ENCODE measurements around the gene MNAT1.

Gene MNAT1

DNA sequence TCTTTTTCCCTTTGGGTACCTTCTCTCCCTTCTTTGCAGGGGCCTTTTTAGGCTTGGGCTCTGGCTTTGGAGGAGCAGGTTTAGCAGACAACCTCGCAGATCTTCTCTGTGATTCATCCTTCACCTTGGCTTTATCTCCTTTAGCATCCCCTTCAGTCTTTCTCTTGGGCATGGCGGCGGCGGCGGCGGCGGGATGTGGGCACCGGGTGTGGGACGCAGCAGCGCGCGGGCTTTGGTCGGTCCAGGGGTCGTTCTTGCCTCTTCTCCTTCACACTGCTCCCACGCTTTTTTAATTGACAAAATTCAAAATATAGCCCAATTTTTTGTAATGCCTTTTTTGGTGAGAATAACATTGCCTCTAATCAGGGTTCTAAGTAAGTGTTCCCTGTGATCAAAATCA, 237.7 kb downstream of the MNAT1 start:
- DNase-seq: no peak

DNA sequence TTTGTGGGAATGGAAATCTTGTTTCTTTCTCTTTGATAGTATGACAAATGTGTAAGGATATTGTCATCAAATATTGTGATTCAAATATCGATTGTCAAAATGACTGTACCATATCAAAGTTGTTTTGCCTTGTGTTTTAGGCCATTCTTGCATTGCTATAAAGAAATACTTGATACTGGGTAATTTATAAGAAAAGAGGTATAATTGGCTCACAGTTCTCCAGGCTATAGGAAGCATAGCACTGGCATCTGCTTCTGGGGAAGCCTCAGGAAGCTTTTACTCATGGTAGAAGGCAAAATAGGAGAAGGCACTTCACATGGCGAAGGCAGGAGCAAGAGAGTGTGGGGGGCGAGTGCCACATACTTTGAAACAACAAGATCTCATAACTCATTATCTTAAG, 238.5 kb downstream of the MNAT1 start:
- DNase-seq: no peak

DNA sequence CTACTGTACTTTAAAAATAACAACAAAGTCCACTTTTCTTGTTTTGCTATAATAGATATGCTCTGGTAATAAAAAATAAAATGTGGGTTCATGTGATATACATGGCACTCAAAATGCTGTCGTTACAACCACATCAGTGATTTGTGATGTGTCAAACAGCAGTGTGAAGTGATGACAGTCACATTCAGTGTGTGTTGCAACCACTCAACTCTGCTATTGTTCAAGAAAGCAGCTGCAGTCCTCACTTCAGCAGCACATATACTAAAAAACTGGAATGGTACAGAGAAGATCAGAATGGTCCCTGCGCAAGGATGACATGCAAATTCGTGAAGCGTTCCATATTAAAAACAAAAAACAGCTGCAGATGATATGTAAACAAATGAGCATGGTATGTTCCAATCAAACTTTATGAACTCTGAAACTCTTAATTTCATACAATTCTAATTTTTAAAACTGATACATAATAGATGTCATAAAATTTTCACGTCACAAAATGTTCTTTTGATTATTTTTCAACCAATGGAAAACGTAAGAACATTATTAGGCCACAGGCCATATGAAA, 239.6 kb downstream of the MNAT1 start:
- DNase-seq: no peak

DNA sequence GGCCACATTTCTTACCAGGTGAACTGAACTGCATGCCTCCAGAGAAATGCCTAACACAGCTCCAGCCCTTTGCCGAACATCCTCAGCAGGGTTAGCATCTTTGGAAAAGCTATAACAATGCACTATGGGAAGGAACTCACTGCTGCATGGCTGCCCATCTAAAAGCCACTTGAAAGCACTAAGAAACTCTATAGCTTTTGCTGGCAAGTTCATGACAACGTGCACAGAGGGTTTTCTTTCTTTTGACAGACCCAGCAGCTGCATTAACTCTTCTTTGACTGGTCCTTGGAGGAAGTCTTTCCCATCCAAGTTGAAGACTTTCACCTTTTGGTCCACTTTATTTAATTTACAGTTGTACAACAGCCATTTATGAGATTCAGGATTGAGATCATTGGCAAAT, 241.0 kb downstream of the MNAT1 start:
- DNase-seq: no peak

DNA sequence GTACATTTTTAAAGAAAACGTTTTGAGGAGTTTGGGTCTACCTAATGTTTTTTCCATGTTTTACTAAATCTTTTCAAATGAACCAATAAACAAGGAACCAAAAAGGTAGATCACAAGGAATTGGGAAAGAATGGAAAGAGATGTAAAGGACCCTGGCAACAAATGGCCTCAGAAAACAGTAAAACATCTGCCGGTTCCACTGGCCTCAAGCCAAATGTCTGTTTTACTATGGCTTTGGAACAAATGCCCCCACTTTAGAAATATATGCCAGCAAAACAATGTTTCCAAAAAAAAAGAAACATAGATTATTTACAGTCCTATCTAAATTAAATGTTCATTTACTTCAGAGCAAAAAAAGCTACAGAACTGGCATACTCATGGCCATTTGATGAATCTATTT, 243.3 kb downstream of the MNAT1 start:
- DNase-seq: no peak

DNA sequence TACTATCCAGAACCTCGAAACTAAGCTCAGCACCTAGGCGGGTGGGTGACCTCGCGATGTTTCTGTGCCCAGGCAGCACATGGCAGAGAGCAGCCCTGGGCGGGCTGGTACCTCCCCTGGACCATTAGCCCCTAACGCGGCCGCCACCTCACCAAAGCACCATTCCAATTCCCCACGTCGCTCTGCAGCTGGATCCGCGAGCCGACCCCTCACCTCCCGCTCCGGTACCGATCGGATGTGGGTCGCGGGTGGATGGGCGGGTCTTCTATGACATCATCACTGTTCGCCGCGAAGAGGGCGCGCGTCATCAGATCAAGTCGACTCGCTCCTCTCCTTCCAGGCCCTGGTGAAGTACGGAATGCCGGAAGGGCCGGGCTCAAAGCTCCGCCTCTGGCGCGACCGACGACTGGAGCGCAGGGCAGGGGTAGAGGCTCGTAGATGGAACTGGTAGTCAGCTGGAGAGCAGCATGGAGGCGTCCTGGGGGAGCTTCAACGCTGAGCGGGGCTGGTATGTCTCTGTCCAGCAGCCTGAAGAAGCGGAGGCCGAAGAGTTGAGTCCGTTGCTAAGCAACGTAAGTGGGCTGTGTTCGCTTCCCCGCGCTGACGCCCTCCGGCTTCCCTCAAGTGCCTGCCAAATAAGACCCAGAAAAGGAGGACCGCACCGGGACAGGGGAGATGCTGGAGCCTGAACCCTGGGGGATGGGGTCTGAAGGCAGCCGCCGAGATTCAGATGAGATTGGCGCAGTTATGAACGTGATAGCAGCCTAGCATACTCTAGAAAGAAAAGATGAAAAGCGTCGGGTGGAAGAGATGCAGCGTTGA, 246.5 kb downstream of the MNAT1 start, which contains the start of the genes SLC38A6 and TRMT5:
Gene SLC38A6 (plus strand): TSS at position 435 of the 822 bp plus-strand sequence. CDS start 33 bp downstream, at position 468.
Gene TRMT5 (minus strand): TSS at position 269 of the 822 bp plus-strand sequence. CDS start 106 bp downstream, at position 163.
- DNase-seq: peak; percentile 91 to 92

DNA sequence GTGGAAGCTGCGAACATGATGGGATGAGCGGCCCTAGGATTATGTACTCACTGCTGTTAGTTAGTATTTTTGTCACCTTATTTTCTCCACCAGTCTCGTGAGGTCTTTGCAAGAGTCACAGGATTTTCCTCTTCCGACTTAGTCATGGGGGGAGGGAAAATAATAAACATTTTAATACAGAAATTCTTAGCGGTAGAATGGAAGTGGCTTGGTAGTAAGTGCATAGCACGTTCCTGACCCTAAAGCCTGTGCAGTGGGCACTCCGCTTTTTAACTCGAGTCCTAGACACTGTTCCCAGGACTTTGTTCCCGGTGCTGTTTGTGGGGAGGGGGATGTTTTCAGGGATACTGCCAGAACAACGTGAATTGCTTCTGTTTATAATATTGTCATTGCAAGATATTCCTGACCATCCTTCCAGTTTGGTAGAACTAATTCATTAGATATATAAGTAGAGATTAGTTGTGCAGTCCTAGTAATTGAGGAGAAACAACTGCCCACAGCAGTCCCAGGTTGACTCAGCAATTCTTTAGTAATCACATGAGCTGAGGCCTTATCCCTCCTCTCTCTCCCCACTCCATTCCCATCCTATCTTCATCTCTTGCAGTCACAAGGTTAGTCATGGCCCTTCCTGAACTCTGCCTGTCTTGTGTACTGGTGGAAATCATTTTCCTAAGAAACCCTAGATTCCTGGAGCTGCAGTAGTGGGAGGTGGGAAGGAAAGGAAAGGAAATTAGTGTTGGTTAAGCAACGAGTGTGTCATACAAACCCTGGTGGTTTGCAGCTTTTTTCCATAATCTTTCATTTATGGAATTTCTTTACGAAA, 247.3 kb downstream of the MNAT1 start:
- DNase-seq: no peak

DNA sequence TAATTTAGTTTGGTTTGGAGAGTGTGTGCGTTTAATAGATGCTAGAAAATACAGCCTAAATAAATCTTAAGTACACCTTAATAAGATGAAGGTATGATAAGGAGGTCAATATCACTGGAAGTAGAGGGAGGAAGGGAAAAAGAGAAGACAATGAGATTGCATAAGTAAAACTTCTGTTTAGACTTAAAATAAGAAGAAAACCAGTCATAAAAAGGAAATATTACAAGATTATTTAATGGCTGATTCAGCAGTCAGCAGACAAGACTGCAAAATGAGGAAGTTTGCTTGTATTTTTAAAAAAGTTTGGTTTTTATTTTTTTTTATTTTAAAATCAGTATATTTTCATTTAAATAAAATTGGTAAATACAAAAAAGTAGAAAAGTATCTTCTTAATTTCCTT, 249.6 kb downstream of the MNAT1 start:
- no peak for DNase-seq

DNA sequence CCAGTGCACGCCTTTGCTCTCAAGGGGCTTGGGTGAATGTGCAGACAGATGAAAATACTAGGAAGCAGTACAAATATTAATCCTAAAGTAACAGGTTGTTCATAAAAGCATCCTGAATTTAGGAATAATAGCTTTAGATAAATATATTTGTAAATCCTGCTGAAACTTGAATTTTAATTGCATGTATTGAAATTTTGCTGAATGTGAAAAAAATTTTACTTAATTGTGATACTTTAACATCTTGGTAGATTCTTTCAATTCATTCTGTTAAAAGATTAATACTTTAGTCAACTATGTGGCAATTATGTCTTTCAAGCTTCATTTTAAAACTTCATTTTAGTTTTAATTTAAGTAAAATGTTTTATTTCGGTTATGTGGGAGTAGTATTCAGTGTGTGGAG, 251.9 kb downstream of the MNAT1 start:
- no peak for DNase-seq

DNA sequence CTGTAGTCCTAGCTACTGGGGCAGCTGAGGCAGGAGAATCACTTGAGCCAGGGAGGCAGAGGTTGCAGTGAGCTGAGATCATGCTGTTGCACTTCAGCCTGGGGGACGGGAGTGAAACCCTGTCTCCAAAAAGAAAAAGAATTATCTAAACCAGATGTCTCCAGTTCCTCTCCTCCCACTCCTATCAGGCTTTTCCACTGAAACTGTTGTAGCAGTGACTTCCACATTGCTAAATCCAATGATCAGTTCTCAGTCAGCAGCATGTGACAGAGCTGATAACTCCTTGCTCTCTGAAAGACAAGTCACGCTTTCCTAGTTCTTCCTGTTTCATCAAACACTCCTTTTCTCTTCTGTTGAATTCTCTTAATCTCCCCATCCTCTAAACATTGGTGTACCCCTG, 255.0 kb downstream of the MNAT1 start:
- no peak for DNase-seq

DNA sequence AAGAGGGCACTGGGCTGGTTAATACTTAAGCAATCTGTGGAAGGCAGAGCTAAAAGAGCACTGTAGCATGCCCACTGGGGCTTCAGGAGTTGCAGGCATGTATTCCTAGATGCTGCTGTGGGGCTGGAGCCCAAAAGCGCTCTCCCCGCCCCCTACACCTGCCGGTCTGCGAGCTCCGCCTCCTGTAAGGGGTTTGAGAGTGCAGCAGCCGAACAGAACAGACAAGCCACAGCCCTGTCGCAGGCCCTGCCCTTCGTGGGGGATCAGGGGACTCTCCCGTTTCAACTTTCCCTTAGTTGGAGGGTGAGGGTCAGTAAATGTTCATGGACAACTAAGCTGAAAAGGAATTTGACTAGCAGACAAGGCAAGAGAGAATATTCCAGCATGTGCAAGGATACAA, 264.1 kb downstream of the MNAT1 start:
- no peak for DNase-seq

DNA sequence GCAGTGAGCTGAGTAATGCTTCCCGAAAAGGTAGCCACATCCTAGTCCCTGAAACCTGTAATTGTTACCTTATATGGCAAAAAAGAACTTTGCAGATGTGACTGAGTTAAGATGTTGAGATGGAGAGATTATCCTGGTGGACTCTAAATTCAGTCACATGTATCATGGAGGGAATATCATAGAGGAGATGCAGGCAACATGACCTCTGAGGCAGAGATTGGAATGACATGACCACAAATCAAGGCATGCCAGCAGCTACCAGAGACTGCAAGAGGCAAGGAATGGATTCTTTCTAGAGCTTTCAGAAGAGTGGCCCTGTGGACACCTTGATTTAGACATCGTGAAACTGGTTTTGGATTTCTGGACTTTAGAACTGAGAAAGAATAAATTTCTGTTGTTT, 265.0 kb downstream of the MNAT1 start:
- DNase-seq: no peak

DNA sequence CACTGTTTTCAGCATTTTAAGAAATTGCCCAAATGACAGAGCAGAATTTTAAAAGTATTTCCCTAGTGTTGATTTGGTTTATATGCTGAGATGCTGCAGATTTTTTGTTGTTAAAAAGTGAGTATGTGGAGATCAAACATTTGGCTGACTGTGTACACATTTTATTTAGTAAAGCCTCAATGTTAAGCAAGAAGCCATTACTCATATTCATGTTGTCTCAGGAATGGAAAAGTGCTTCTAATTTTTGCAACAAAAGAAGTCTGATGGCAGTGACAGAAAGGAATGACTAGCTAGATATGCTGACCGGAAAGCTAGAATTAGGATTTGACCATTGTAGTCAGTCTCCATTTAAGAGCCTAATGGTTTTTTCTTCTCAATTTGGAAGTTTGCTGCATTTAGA, 269.0 kb downstream of the MNAT1 start:
- no peak for DNase-seq

DNA sequence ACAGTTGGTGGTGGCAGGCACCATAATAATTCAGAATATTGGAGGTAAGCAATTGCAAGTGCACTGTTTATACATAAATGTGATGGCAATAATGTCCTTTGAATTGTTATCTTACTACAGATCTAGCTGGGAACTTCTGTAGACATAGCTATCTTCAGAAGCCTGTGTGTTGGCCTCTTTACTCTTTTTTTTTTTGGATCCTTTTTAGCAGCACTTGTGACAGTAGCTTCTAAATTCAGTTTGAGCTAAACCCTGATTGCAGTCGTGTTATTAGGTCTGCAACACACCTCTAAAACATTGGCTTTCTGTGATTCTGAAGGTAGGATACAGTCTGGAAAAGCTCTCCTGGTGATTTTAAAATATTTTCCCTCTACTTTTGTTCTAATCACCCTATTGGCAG, 285.0 kb downstream of the MNAT1 start:
- no peak for DNase-seq
